ENCODE results near the gene POLR3K.

Gene POLR3K

GRCh38 chr16:43294-43693 lies 10.1 kb downstream of the POLR3K start:
- Histone ChIP-seq H3K4me3 (ENCODE audit: low read depth, low read length, poor library complexity, severe bottlenecking) (no peak overlapping the region), H3K9me2 (ENCODE audit: low read depth, low read length) (no peaks in the 10 kb centered on the region), H3K4me1 (ENCODE audit: insufficient read depth, low read length, severe bottlenecking) (peaks cover 17% of the 10 kb centered on the region), H3K27ac (ENCODE audit: low read depth, low read length, poor library complexity, severe bottlenecking) (no peak overlapping the region), H3F3A (ENCODE audit: insufficient read depth, low read length) (peaks cover 5% of the 10 kb centered on the region; the same call in 1 of the 2 replicates), H3K9me3 (ENCODE audit: low read length) (no peaks in the 10 kb centered on the region), H3K27me3 (ENCODE audit: insufficient read depth, low read length) (no peaks in the 10 kb centered on the region), H3K9ac (ENCODE audit: low read length) (no peak overlapping the region), H2AFZ (ENCODE audit: low read length) (no peak overlapping the region), H3K4me2 (ENCODE audit: low read length) (no peak overlapping the region), H3K36me3 (ENCODE audit: insufficient read depth, low read length) (peaks cover 75% of the 10 kb centered on the region), H4K20me1 (ENCODE audit: insufficient read depth, low read length) (no peaks in the 10 kb centered on the region), H3K79me2 (ENCODE audit: insufficient read depth, low read length) (no peaks in the 10 kb centered on the region)
- TF ChIP-seq EZH2 (IDR thresholded peaks at IDR 0.05; ENCODE audit: borderline replicate concordance, low read length) (no peak), CTCF (IDR thresholded peaks at IDR 0.05; ENCODE audit: low read length) (no peak)

GRCh38 chr16:42691-43090 lies 10.7 kb downstream of the POLR3K start:
- no peaks in the 10 kb centered on the region for H3K9me2 ChIP-seq (ENCODE audit: low read depth, low read length)
- H4K20me1 ChIP-seq (ENCODE audit: insufficient read depth, low read length): no peaks in the 10 kb centered on the region
- no peak overlapping the region for H3K27ac ChIP-seq (ENCODE audit: low read depth, low read length, poor library complexity, severe bottlenecking)
- TF ChIP-seq CTCF (IDR thresholded peaks at IDR 0.05; ENCODE audit: low read length) (no peak), EZH2 (IDR thresholded peaks at IDR 0.05; ENCODE audit: borderline replicate concordance, low read length) (no peak)
- peaks cover 5% of the 10 kb centered on the region; the same call in 1 of the 2 replicates for H3F3A ChIP-seq (ENCODE audit: insufficient read depth, low read length)
- H3K9me3 ChIP-seq (ENCODE audit: low read length): no peaks in the 10 kb centered on the region
- H3K36me3 ChIP-seq (ENCODE audit: insufficient read depth, low read length): peaks cover 76% of the 10 kb centered on the region
- H3K27me3 ChIP-seq (ENCODE audit: insufficient read depth, low read length): no peaks in the 10 kb centered on the region
- no peaks in the 10 kb centered on the region for H3K79me2 ChIP-seq (ENCODE audit: insufficient read depth, low read length)
- H2AFZ ChIP-seq (ENCODE audit: low read length): no peak overlapping the region
- H3K4me3 ChIP-seq (ENCODE audit: low read depth, low read length, poor library complexity, severe bottlenecking): no peak overlapping the region
- H3K4me2 ChIP-seq (ENCODE audit: low read length): no peak overlapping the region
- no peak overlapping the region for H3K9ac ChIP-seq (ENCODE audit: low read length)
- peaks cover 21% of the 10 kb centered on the region for H3K4me1 ChIP-seq (ENCODE audit: insufficient read depth, low read length, severe bottlenecking)

GRCh38 chr16:42069-42457 lies 11.3 kb downstream of the POLR3K start:
- peaks cover 3% of the 10 kb centered on the region; the same call in 1 of the 2 replicates for H3F3A ChIP-seq (ENCODE audit: insufficient read depth, low read length)
- TF ChIP-seq CTCF (IDR thresholded peaks at IDR 0.05; ENCODE audit: low read length): no peak
- TF ChIP-seq EZH2 (IDR thresholded peaks at IDR 0.05; ENCODE audit: borderline replicate concordance, low read length): no peak
- H3K4me3 ChIP-seq (ENCODE audit: low read depth, low read length, poor library complexity, severe bottlenecking): no peak overlapping the region
- H3K79me2 ChIP-seq (ENCODE audit: insufficient read depth, low read length): no peaks in the 10 kb centered on the region
- no peaks in the 10 kb centered on the region for H4K20me1 ChIP-seq (ENCODE audit: insufficient read depth, low read length)
- H3K9ac ChIP-seq (ENCODE audit: low read length): no peak overlapping the region
- no peak overlapping the region for H3K4me2 ChIP-seq (ENCODE audit: low read length)
- no peak overlapping the region for H3K27ac ChIP-seq (ENCODE audit: low read depth, low read length, poor library complexity, severe bottlenecking)
- no peaks in the 10 kb centered on the region for H3K9me3 ChIP-seq (ENCODE audit: low read length)
- H2AFZ ChIP-seq (ENCODE audit: low read length): no peak overlapping the region
- peaks cover 21% of the 10 kb centered on the region for H3K4me1 ChIP-seq (ENCODE audit: insufficient read depth, low read length, severe bottlenecking)
- peaks cover 78% of the 10 kb centered on the region for H3K36me3 ChIP-seq (ENCODE audit: insufficient read depth, low read length)
- no peaks in the 10 kb centered on the region for H3K27me3 ChIP-seq (ENCODE audit: insufficient read depth, low read length)
- no peaks in the 10 kb centered on the region for H3K9me2 ChIP-seq (ENCODE audit: low read depth, low read length)

Measured in OCI-LY1 (cell line).